ENCODE results near the gene CLSTN2.

GRCh38 chr3:140436421-140436820 lies 501.4 kb downstream of the CLSTN2 start:
- TF ChIP-seq CTCF (IDR thresholded peaks at IDR 0.05; ENCODE audit: low read depth, low read length, missing input control) (no peak), SP1 (IDR thresholded peaks at IDR 0.05) (no peak), MAX (IDR thresholded peaks at IDR 0.05) (no peak), TAF1 (conservative IDR thresholded peaks at IDR 0.05) (no peak), RAD21 (IDR thresholded peaks at IDR 0.05) (no peak), YY1 (IDR thresholded peaks at IDR 0.05) (no peak), FOXA1 (IDR thresholded peaks at IDR 0.05) (no peak), JUND (IDR thresholded peaks at IDR 0.05) (no peak), REST (IDR thresholded peaks at IDR 0.05) (no peak), ATF3 (IDR thresholded peaks at IDR 0.05) (no peak), HNF4A (conservative IDR thresholded peaks at IDR 0.05) (no peak), GABPA (IDR thresholded peaks at IDR 0.05 in 1 of 2, conservative IDR thresholded peaks at IDR 0.05 in 1 of 2) (no peak)
